C4-2B (cell line): ENCODE measurements around the gene NRXN3.

Experiments
- CTCF ChIP-seq: fragments of 450-650 bp; conservative IDR thresholded peaks from 2 replicates; pipeline ENCODE4 v1.5.1; 2017; ENCODE audit warnings: mild to moderate bottlenecking
- ZFX ChIP-seq: fragments of 450-650 bp; IDR thresholded peaks from 2 replicates; pipeline ENCODE4 v1.6.1; 2017

- TF ChIP-seq CTCF (no peak), ZFX (no peak)
Measured at GRCh38 chr14:79496701-79497100, 1326.5 kb downstream of the NRXN3 start.
